Keratinocyte (primary cell): ENCODE results near the gene CILP2. TPM values are rescaled to one million over a fixed set of nuclear protein-coding genes. Genes with fewer than 3 reads are reported as not detected.

Source experiments
- DNase-seq: peaks from one replicate; pipeline ENCODE4 v3.0.0-alpha.2; 2011; ENCODE audit warnings: low read depth, missing footprints, low spot score
- FAIRE-seq: peaks from 2 replicates; lab custom pipeline; 2011; peaks lifted over from hg19 to GRCh38; lab: Jason Lieb, UNC
- H2AFZ ChIP-seq: 2 replicates; pipeline ENCODE4 v1.6.0; 2012; ENCODE audit warnings: low read length, control low read depth, inconsistent platforms; ENCODE audit not compliant: control insufficient read depth
- H3K27ac ChIP-seq: 2 replicates; pipeline ENCODE4 v1.5.1; 2011; ENCODE audit warnings: low read length; ENCODE audit not compliant: control insufficient read depth, insufficient read depth
- H3K27me3 ChIP-seq: 3 replicates; pipeline ENCODE4 v1.6.0; 2011; ENCODE audit warnings: low read length; ENCODE audit not compliant: control insufficient read depth, insufficient read depth; ENCODE audit errors: extremely low read depth
- H3K36me3 ChIP-seq, 2 experiments: 2 replicates in 1 of 2; 3 replicates in 1 of 2; pipeline ENCODE4 v1.5.1; 2011; ENCODE audit warnings: low read length in 2 of 2, mild to moderate bottlenecking in 1 of 2; ENCODE audit not compliant: control insufficient read depth in 2 of 2, insufficient read depth in 2 of 2; ENCODE audit errors: extremely low read depth in 1 of 2
- H3K4me1 ChIP-seq: 3 replicates; pipeline ENCODE4 v1.5.1; 2011; ENCODE audit warnings: low read length; ENCODE audit not compliant: control insufficient read depth, insufficient read depth; ENCODE audit errors: extremely low read depth
- H3K4me2 ChIP-seq: 3 replicates; pipeline ENCODE4 v1.6.0; 2011; ENCODE audit warnings: low read depth, low read length; ENCODE audit not compliant: control insufficient read depth, insufficient read depth; ENCODE audit errors: extremely low read depth
- H3K4me3 ChIP-seq, 3 experiments: fragments of 200-600 bp in 1 of 3; sonication (generic) in 1 of 3; 2 replicates in 2 of 3; 3 replicates in 1 of 3; pipeline ENCODE4 v1.5.1; 2011 to 2016; ENCODE audit warnings: low read length in 3 of 3, mild to moderate bottlenecking in 3 of 3, control low read depth in 2 of 3, inconsistent platforms in 1 of 3, low read depth in 1 of 3, mixed read lengths in 1 of 3, mixed run types in 1 of 3, moderate library complexity in 1 of 3; ENCODE audit not compliant: control insufficient read depth in 2 of 3, insufficient read depth in 2 of 3; ENCODE audit errors: extremely low read depth in 1 of 3
- H3K79me2 ChIP-seq: 2 replicates; pipeline ENCODE4 v1.6.0; 2012; ENCODE audit warnings: low read length; ENCODE audit not compliant: control insufficient read depth, insufficient read depth
- H3K9ac ChIP-seq: 3 replicates; pipeline ENCODE4 v1.6.0; 2011; ENCODE audit warnings: low read length; ENCODE audit not compliant: control insufficient read depth, insufficient read depth; ENCODE audit errors: extremely low read depth
- H3K9me1 ChIP-seq: 3 replicates; pipeline ENCODE4 v1.6.0; 2011; ENCODE audit warnings: low read length; ENCODE audit not compliant: control insufficient read depth, insufficient read depth; ENCODE audit errors: extremely low read depth
- H3K9me3 ChIP-seq: 2 replicates; pipeline ENCODE4 v1.5.1; 2012; ENCODE audit warnings: low read depth, low read length; ENCODE audit not compliant: control insufficient read depth
- H4K20me1 ChIP-seq: 3 replicates; pipeline ENCODE4 v1.6.0; 2011; ENCODE audit warnings: low read length; ENCODE audit not compliant: control insufficient read depth, insufficient read depth; ENCODE audit errors: extremely low read depth
- EZH2 ChIP-seq: IDR thresholded peaks from one replicate; pipeline ENCODE4 v1.6.1; 2012; ENCODE audit warnings: inconsistent platforms, mild to moderate bottlenecking, low read length, moderate library complexity
- dilution Hi-C: fragments of 300-500 bp; cut with MboI; formaldehyde crosslinking; loops from one replicate; pipeline ENCODE4 v1.7.0; 2020; ENCODE audit warnings: low sequenced_read_pairs; ENCODE audit not compliant: extremely low pct_ligation_motif_present
- polyA plus RNA-seq, 5 experiments: library from polyadenylated mRNA; depleted of rRNA in 3 of 5; stranded (reverse) in 3 of 5; stranded (forward) in 1 of 5; unstranded in 1 of 5; fragments of >200 nt; gene quantifications; 1 replicate in 1 of 5; 2 replicates in 3 of 5; 3 replicates in 1 of 5; pipeline versions ENCODE4 v1.2.1 to v1.2.3, GENCODE V29; 2011 to 2012; ENCODE audit warnings: missing spikeins in 2 of 5, low read depth in 1 of 5, low replicate concordance in 1 of 5
- TF ChIP-seq, protein P1 (sequence below), 3 experiments: IDR thresholded peaks in 1 of 3; conservative IDR thresholded peaks in 1 of 3; optimal IDR thresholded peaks in 1 of 3; 2 replicates in 2 of 3; 3 replicates in 1 of 3; pipeline versions ENCODE3 to v1.5.1; 2011; ENCODE audit warnings: low read length in 3 of 3, mild to moderate bottlenecking in 3 of 3, moderate library complexity in 2 of 3, control low read depth in 1 of 3, inconsistent platforms in 1 of 3; ENCODE audit not compliant: insufficient read depth in 2 of 3; ENCODE audit errors: extremely low read depth in 1 of 3

The CILP2 gene
- polyA plus RNA-seq, 1 donor (not counting 4 experiments of a cell fraction or from before 2014, with no cell fraction given) = 0.07 TPM

DNA sequence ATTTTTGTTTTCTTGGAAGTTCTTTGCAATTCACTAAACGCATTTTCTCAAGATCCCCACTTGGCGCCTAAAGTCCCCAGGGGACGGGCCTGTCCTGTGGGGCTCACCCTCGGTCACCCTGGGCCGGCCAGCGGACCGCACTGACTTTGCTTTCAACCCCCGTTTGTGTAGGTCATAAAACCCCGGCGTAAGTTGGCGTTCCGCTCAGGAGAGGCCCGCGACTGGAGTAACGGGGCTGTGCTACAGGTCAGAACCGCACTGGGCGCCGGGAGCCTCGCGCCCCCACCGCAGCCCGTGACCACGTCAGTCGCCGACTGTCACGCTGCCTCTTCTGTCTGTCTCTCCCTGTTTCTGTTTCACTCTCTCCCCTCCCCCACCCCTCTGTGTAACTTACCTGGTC lies 36.3 kb upstream of the CILP2 start:
- peaks cover 40 to 48% of the 10 kb centered on the region in 2 experiments for H3K36me3 ChIP-seq
- DNase-seq (no peak), FAIRE-seq (no peak)
- dilution Hi-C loops = no loop called here
- no peaks in the 10 kb centered on the region for H3K79me2 ChIP-seq
- TF ChIP-seq, protein P1, sequence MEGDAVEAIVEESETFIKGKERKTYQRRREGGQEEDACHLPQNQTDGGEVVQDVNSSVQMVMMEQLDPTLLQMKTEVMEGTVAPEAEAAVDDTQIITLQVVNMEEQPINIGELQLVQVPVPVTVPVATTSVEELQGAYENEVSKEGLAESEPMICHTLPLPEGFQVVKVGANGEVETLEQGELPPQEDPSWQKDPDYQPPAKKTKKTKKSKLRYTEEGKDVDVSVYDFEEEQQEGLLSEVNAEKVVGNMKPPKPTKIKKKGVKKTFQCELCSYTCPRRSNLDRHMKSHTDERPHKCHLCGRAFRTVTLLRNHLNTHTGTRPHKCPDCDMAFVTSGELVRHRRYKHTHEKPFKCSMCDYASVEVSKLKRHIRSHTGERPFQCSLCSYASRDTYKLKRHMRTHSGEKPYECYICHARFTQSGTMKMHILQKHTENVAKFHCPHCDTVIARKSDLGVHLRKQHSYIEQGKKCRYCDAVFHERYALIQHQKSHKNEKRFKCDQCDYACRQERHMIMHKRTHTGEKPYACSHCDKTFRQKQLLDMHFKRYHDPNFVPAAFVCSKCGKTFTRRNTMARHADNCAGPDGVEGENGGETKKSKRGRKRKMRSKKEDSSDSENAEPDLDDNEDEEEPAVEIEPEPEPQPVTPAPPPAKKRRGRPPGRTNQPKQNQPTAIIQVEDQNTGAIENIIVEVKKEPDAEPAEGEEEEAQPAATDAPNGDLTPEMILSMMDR (optimal IDR thresholded peaks at IDR 0.05 in 1 of 3, IDR thresholded peaks at IDR 0.05 in 1 of 3, conservative IDR thresholded peaks at IDR 0.05 in 1 of 3; ENCODE audit: extremely low read depth in 1 of 3, insufficient read depth in 2 of 3, low read length in 3 of 3) = no peak
- TF ChIP-seq EZH2 = no peak
- no peaks in the 10 kb centered on the region for H3K9me1 ChIP-seq
- no peaks in the 10 kb centered on the region for H3K4me1 ChIP-seq
- H3K27me3 ChIP-seq = no peaks in the 10 kb centered on the region
- H3K9ac ChIP-seq = no peak overlapping the region
- no peaks in the 10 kb centered on the region for H4K20me1 ChIP-seq
- no peak overlapping the region for H3K27ac ChIP-seq
- H2AFZ ChIP-seq = no peak overlapping the region
- H3K9me3 ChIP-seq = no peaks in the 10 kb centered on the region
- H3K4me2 ChIP-seq = no peak overlapping the region
- no peak overlapping the region for H3K4me3 ChIP-seq

DNA sequence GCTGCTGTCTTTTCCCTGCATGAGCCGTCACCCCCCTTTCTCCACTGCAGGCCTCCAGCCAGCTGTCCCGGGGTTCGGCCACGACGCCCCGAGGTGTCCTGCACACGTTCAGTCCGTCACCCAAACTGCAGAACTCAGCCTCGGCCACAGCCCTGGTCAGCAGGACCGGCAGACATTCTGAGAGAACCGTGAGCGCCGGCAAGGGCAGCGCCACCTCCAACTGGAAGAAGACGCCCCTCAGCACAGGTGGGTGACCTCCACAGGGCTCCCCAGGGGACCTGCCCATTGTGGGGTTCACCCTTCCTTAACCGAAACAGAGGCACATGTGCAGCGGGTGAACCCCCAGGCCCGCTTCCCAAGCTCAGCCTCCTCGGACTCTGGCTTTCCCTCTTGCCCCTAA lies 35.8 kb upstream of the CILP2 start:
- dilution Hi-C loops = no loop called here
- Histone ChIP-seq H3K79me2 (no peaks in the 10 kb centered on the region), H3K36me3 (peaks cover 40 to 46% of the 10 kb centered on the region in 2 experiments), H4K20me1 (no peaks in the 10 kb centered on the region), H3K4me3 (no peak overlapping the region), H3K27ac (no peak overlapping the region), H3K9ac (no peak overlapping the region), H2AFZ (no peak overlapping the region), H3K4me2 (no peak overlapping the region), H3K9me3 (no peaks in the 10 kb centered on the region), H3K4me1 (no peaks in the 10 kb centered on the region), H3K9me1 (no peaks in the 10 kb centered on the region), H3K27me3 (no peaks in the 10 kb centered on the region)
- DNase-seq = no peak
- no peak for TF ChIP-seq EZH2
- TF ChIP-seq, protein P1 (optimal IDR thresholded peaks at IDR 0.05 in 1 of 3, IDR thresholded peaks at IDR 0.05 in 1 of 3, conservative IDR thresholded peaks at IDR 0.05 in 1 of 3; ENCODE audit: extremely low read depth in 1 of 3, insufficient read depth in 2 of 3, low read length in 3 of 3) = no peak
- FAIRE-seq = no peak
